Neutrophil (primary cell): Measurements from ENCODE around the gene AHCYL1.
"Not testable (repeated sequence)": the region's sequence is repeated elsewhere in the genome, so short reads cannot be mapped to it uniquely, and the experiment has no call there.

Experiments used
- H3K27ac ChIP-seq: fragments of 200-600 bp; sonication (generic); 2 replicates; pipeline ENCODE4 v1.5.1; 2016; ENCODE audit warnings: mild to moderate bottlenecking, moderate library complexity
- H3K27me3 ChIP-seq: fragments of 200-600 bp; sonication (generic); 2 replicates; pipeline ENCODE4 v1.6.0; 2016; ENCODE audit warnings: mild to moderate bottlenecking
- H3K36me3 ChIP-seq: fragments of 200-600 bp; sonication (generic); 2 replicates; pipeline ENCODE4 v1.5.1; 2017
- H3K4me1 ChIP-seq, 2 experiments: fragments of 200-600 bp in 1 of 2; sonication (generic) in 1 of 2; 1 replicate in 1 of 2; 2 replicates in 1 of 2; pipeline versions ENCODE4 v1.5.1 to v1.6.1; 2013 to 2016; ENCODE audit warnings: low read depth in 1 of 2, low read length in 1 of 2, mild to moderate bottlenecking in 1 of 2, moderate library complexity in 1 of 2; ENCODE audit not compliant: control insufficient read depth in 1 of 2, insufficient read depth in 1 of 2
- H3K4me3 ChIP-seq, 2 experiments: fragments of 200-600 bp in 1 of 2; sonication (generic) in 1 of 2; 1 replicate in 1 of 2; 2 replicates in 1 of 2; pipeline ENCODE4 v1.5.1; 2013 to 2016; ENCODE audit warnings: low read depth in 1 of 2, low read length in 1 of 2, mild to moderate bottlenecking in 1 of 2, moderate library complexity in 1 of 2
- H3K9me3 ChIP-seq: fragments of 200-600 bp; sonication (generic); 2 replicates; pipeline ENCODE4 v1.5.1; 2016
- TF ChIP-seq, protein P1 (sequence below): fragments of 200-600 bp; sonication (generic); IDR thresholded peaks from 2 replicates; pipeline ENCODE4 v1.5.1; 2016; ENCODE audit warnings: antibody characterized with exemption

The AHCYL1 gene

DNA sequence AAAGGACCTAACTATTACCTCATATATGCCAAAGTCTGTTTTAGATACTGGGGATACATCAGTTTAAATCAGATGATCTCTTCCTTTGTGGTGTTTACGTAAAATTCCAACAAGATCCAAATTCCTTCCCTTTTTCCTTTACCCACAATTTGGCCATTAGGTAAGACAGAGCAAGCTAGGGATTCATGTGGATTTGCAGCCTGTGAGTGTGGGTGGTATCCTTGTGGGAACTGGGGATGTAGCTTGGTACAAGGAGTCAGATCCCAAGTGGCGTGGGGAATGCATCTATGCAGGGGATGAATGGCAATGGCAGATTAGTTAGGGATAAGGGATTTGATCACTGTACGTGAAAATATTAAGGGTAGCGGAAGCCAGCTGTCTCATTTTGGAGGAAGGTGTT is 40.0 kb downstream of the AHCYL1 start:
- Histone ChIP-seq H3K36me3 (peaks cover 50% of the 10 kb centered on the region), H3K27me3 (no peaks in the 10 kb centered on the region), H3K27ac (no peak overlapping the region), H3K9me3 (no peaks in the 10 kb centered on the region), H3K4me1 (no peaks in the 10 kb centered on the region), H3K4me3 (no peak overlapping the region)
- TF ChIP-seq, protein P1, sequence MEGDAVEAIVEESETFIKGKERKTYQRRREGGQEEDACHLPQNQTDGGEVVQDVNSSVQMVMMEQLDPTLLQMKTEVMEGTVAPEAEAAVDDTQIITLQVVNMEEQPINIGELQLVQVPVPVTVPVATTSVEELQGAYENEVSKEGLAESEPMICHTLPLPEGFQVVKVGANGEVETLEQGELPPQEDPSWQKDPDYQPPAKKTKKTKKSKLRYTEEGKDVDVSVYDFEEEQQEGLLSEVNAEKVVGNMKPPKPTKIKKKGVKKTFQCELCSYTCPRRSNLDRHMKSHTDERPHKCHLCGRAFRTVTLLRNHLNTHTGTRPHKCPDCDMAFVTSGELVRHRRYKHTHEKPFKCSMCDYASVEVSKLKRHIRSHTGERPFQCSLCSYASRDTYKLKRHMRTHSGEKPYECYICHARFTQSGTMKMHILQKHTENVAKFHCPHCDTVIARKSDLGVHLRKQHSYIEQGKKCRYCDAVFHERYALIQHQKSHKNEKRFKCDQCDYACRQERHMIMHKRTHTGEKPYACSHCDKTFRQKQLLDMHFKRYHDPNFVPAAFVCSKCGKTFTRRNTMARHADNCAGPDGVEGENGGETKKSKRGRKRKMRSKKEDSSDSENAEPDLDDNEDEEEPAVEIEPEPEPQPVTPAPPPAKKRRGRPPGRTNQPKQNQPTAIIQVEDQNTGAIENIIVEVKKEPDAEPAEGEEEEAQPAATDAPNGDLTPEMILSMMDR: no peak

DNA sequence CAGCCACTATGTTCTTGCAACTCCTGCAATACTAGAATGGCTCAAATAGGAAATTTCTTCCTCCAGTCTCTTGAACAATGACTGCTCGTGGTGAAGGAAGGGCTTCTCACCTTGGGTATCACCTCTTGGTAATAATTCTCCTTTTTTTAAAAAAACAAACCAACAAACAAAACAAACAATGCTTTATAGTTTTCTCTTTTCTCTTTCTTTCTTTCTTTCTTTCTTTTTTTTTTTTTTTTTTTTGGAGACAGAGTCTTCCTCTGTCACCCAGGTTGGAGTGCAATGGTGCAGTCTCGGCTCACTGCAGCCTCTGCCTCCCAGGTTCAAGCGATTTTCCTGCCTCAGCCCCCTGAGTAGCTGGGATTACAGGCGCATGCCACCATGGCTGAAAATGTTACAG is 46.1 kb downstream of the AHCYL1 start:
- H3K4me3 ChIP-seq, H3K36me3 ChIP-seq: not testable (repeated sequence)
- peaks cover 20 to 28% of the 10 kb centered on the region in 2 experiments for H3K4me1 ChIP-seq

DNA sequence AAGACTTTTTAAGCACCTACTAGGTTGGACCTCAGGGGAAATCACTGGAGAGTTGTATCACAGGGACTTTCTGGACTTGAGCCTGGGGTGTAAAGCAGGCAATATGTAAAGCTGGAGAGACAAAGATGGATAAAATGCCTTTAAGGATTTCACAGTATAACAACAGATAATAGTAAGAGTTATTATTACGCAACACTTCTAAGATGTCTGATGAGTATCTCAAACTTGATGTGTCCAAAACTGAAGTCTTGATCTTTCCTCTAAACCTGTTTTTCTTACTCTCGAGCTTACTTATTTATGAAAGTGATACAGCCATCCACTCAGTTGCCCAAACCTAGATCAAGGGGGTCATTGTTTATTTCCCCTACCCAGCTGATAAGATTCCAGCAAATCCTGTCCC is 47.8 kb downstream of the AHCYL1 start:
- H3K9me3 ChIP-seq: no peaks in the 10 kb centered on the region
- TF ChIP-seq, protein P1: no peak

More for the DNA sequence above, 46.1 kb downstream of the AHCYL1 start:
- H3K27me3 ChIP-seq, H3K9me3 ChIP-seq: not testable (repeated sequence)
- peak overlapping the region; percentile 48 for H3K27ac ChIP-seq

DNA sequence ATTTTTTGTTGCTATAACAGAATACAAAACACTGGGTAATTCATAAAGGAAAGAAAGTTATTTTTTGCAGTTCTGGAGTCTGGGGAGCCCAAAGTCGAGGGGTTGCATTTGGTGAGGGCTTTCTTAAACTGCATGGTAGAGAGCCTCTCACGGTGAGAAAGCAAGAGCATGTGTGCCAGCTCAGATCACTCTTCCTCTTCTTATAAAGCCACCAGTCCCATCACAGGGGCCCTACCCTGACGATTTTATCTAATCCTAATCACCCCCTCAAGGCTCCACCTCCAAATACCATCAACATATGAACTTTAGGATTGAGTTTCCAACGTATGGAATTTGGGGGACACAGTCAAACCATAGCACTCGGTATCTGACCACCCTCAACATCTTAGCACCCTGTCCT is 48.9 kb downstream of the AHCYL1 start:
- no peaks in the 10 kb centered on the region for H3K9me3 ChIP-seq
- TF ChIP-seq, protein P1: no peak
- peak overlapping the region; percentile 95 for H3K27ac ChIP-seq
- no peaks in the 10 kb centered on the region for H3K27me3 ChIP-seq
- no peak overlapping the region for H3K4me3 ChIP-seq
- H3K4me1 ChIP-seq: peaks cover 21 to 30% of the 10 kb centered on the region in 2 experiments
- H3K36me3 ChIP-seq: peaks cover 5% of the 10 kb centered on the region

More for the DNA sequence above, 47.8 kb downstream of the AHCYL1 start:
- no peak overlapping the region for H3K27ac ChIP-seq
- peaks cover 21 to 30% of the 10 kb centered on the region in 2 experiments for H3K4me1 ChIP-seq
- no peaks in the 10 kb centered on the region for H3K36me3 ChIP-seq
- no peaks in the 10 kb centered on the region for H3K27me3 ChIP-seq
- no peak overlapping the region for H3K4me3 ChIP-seq

DNA sequence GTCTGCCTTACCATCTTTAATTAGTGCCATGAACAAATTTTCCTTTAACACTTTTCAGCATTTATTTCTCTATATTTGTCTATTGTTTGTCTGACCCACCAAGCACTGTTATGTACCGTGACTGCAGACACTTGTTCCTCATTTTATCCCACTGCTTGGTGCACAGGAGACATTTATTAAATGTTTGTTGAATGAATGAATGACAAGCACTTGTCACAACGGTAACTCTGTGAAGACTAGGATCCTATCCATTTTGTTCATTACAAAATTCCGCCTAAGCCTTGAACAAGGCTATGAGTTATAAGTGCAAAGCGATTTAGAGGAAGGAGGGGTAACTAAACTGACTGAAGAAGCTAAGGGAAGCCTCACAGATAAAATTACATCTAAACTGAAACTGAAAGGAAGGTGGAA is 49.5 kb downstream of the AHCYL1 start:
- Histone ChIP-seq H3K27me3 (no peaks in the 10 kb centered on the region), H3K4me3 (peak overlapping the region; percentile 87 to 99), H3K36me3 (peaks cover 11% of the 10 kb centered on the region), H3K9me3 (no peaks in the 10 kb centered on the region), H3K4me1 (peaks cover 21 to 30% of the 10 kb centered on the region in 2 experiments), H3K27ac (peak overlapping the region; percentile 95)
- TF ChIP-seq, protein P1: no peak

DNA sequence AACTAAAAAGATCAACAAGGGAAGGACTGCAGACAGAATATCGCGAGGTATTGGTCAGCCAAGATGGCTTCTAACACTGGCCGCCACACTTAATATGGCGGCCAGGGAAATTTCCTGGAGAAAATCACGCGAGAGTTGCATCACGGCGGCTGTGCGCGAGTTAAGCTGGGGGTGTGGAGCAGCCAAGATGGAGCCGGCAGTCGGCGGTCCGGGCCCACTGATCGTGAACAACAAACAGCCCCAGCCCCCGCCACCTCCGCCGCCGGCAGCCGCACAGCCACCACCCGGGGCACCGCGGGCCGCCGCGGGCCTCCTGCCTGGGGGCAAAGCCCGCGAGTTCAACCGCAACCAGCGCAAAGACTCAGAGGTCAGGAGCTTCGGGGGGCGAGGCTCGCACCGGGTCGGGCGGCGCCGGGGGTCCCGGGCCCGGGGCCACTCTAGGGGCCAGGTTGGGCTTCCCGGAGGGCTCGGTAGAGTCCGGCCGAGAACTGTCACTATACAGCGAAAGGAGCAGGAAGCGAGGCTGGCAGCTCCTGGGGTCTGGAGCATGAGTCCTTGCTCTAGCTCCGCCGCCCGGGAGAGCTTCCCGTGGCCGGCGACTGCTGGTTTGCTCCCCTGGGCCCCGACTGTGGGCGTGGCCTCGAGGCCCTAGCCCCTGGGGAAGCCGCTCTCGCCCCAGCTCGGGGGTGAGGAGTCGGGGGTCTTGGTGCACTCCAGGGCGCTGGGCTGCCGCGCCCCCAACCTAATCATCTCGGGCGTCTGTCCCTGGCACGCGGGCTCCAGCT is 50.1 kb downstream of the AHCYL1 start, which contains the start of gene STRIP1:
Gene STRIP1 (plus strand): TSS at position 174 of the 785 bp plus-strand sequence. CDS start 14 bp downstream, at position 188.
- H3K9me3 ChIP-seq: no peaks in the 10 kb centered on the region
- H3K27me3 ChIP-seq: no peaks in the 10 kb centered on the region
- peaks cover 21 to 30% of the 10 kb centered on the region in 2 experiments for H3K4me1 ChIP-seq
- TF ChIP-seq, protein P1: peak; percentile 14
- peak within 1 kb of the TSS; percentile 87 to 99 for H3K4me3 ChIP-seq
- H3K27ac ChIP-seq: peak within 1 kb of the TSS; percentile 95
- peaks cover 17% of the 10 kb centered on the region for H3K36me3 ChIP-seq
